SH-SY5Y (cell line): ENCODE measurements around the gene ZNF502.

ENCODE experiments used
- GATA2 ChIP-seq: IDR thresholded peaks from 2 replicates; pipeline ENCODE4 v1.6.1; 2011; ENCODE audit warnings: mild to moderate bottlenecking, low read depth, low read length
- GATA3 ChIP-seq: IDR thresholded peaks from 2 replicates; pipeline ENCODE4 v1.6.1; 2011; ENCODE audit warnings: low read depth, mild to moderate bottlenecking, low read length, moderate library complexity

DNA sequence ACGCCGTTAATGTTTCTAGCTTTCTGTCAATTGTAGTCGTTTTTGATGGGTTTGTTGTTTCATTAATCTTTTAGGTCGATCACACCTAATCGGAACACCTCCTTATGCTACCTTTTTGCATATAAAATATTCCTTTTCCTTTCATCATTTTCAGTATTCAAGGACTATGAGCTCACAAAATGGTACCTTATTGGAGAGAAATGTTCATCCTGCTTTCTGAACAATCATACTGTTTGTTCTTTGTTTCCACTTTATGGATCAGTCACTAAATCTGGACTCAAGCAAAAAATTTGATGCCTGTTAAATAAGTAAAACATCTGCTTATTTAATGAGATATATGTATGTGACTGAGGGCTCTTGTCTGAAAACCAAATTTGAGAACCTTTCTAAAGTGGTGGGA lies 50.2 kb downstream of the ZNF502 start:
- no peak for TF ChIP-seq GATA2
- no peak for TF ChIP-seq GATA3
